CD4-positive, alpha-beta T cell treated with Interleukin-17A for 4 hours (primary cell): ENCODE measurements around the gene ZNF335.
"Not testable (repeated sequence)": the region's sequence is repeated elsewhere in the genome, so short reads cannot be mapped to it uniquely, and the experiment has no call there.

Experiments
- DNase-seq: peaks from one replicate; pipeline ENCODE4 v3.0.0-alpha.2; 2020; ENCODE audit warnings: mixed read lengths

ZNF335 gene

DNA sequence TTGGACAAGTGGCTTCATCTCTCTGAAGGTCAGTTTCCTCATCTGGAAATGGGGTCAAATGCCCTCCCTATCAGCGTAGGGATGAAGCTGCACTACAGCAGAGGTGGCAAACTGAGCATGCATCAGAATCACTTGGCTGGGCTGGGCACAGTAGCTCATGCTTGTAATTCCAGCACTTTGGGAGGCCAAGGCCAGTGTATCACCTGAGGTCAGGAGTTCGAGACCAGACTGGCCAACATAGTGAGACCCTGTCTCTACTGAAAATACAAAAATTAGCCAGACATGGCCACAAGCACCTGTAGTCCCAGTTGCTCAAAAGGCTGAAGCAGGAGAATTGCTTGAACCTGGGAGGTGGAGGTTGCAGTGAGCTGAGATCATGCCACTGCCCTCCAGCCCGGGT lies 30.0 kb upstream of the ZNF335 start:
- no peak for DNase-seq

DNA sequence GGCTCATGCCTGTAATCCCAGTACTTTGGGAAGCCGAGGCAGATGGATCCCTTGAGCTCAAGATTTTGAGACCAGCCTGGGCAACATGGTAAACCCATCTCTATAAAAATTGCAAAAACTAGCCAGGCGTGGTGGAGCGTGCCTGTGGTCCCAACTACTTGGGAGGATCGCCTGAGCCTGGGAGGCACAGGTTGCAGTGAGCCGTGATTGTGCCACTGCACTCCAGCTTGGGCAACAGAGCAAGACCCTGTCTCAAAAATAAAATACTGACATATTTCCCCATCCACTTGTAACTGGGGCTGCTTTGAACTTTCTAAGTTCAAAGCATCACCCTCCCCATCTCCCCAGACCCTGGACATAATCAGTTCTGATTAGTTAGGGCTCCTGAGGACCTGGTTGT lies 29.5 kb upstream of the ZNF335 start:
- no peak for DNase-seq

DNA sequence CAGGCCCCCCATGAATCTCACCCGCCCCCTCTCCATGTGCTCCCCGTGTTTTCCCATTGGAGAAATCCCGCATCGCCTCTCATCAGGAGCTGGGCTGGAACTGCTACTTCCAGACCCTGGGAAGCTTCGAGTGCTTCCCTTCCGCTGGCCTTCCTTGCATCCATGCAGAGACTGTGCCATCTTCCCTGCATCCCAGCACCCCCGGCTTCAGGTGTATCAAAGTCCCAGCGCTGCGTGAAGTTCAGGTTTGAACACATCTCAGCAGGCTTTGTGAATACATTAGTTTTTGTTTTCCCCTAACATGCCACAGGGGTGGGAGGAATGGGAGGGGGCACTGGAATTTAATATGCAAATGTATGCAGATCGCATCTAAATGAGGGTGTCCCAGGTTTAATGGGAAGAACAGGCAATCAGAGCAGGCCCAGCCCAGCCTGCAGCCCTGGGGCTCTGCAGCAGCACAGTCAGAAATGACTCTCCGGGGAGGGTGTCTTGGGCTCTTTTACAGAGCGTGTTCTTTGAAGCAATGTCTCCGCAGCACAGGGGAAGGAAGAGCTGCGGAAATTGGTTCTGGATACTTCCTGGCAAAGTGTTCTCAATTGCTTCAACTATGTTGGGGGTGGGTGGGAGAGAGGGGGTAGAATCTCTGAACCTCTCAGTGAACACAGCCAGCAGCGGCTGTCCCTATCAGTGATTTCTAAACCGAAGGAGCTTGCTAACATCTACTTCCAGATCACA lies 28.4 kb upstream of the ZNF335 start:
- DNase-seq, result peak; percentile 54

DNA sequence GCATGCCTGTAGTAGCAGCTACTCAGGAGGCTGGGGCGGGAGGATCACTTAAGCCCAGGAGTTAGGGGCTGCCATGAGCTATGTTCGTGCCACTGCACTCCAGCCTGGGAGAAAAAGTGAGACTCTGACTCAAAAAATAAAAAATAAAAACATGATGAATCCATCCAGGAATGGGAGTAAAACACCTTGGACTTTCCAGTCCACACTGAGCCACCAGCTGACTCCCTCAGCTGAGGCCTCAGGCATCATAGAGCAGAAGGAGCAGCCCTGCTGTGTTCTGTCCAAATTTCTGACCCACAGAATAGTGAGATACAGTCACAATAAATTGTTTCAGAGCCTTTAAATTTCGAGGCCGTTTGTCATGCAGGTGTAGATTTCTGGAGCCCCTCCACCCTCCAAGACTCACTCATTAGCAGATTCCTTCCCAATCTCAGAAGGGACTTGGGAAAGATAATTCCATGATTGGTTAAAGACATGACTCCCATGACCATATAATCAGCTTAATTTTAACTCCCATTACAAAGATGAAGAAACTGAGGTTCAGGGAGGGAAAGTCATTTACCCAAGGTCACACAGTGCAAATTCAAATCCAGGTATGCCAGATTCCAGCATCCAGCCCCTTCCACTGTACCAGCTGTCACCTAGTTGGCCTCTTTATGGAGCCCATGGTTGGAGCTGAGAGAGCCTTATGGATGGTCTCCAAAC lies 27.7 kb upstream of the ZNF335 start:
- no peak for DNase-seq

DNA sequence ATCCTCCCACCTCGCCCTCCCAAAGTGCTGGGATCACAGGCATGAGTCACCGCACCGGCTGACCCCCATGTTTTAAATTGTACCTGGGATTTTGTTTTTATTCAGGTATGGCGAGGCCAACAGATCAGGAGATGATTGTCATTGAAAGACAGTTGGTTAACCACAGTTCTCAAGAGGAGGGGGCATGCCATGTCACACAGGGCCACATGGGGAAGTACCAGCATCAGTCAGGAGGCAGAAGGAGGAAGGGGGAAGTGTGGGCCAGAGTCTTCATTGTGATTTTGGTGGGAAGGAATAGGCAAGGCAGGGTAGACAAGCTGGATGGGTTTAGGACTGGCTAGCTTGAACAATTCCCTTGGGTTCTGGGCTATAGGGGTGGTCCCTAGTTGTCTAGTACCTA lies 26.8 kb upstream of the ZNF335 start:
- peak; percentile 37 for DNase-seq

DNA sequence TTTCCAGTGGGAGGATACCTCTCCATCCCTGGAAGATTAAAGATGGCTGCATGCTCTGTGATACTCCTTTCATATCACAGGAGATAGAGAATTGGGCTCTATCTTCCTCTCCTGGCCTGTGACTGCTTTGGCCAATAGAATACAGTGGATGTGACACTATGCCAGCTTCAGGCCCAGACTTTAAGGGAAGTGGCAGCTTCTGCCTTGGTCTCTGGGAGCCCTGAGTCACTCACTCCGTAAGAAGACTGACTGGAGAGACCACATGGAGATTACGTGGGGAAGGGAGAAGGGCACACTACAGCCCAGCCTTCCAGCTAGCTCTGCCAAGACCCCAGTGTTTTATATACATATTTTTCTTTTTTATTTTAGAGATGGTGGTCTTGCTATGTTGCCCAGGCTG lies 26.3 kb upstream of the ZNF335 start:
- no peak for DNase-seq

DNA sequence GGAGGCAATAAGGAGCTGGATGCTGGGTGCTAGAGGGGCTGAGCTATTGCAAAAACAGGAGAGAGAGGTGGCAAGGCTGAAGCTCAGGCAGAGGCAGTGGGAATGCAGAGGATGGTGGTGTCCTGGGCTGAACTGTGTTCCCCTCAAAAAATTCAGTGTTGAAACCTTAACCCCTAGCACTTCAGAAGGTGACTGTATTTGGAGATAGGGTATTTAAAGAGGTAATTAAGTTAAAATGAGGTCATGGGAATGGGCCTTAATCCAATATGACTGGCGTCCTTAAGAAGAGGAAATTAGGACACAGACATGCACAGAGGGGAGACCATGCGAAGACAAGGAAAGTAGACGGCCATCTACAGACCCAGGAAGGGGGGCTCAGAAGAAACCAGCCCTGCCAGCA lies 25.2 kb upstream of the ZNF335 start:
- DNase-seq, result no peak

DNA sequence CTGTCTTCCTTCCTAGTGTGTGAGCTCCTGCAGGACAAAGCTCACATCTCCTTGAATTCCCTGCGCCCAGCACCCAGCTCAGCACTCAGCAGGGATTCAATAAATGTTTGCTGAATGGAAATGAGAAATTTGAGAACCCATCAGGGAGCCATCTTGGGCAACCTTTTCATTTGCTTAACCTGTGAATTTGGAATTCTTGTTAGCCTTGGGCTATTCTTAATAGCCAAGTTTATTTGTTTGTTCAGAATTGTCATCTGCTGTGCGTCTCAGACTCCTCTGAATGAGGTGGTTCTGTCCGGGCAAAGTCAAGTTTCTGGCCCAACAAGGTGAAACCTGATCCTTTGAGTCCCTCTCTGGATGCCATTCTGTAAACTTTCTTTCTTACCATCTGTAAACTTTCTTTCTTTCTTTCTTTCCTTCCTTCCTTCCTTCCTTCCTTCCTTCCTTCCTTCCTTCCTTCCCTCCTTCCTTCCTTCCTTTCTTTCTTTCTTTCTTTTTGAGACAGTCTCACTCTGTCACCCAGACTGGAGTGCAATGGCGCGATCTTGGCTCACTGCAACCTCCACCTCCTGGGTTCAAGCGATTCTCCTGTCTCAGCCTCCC lies 23.6 kb upstream of the ZNF335 start:
- DNase-seq, result not testable (repeated sequence)

DNA sequence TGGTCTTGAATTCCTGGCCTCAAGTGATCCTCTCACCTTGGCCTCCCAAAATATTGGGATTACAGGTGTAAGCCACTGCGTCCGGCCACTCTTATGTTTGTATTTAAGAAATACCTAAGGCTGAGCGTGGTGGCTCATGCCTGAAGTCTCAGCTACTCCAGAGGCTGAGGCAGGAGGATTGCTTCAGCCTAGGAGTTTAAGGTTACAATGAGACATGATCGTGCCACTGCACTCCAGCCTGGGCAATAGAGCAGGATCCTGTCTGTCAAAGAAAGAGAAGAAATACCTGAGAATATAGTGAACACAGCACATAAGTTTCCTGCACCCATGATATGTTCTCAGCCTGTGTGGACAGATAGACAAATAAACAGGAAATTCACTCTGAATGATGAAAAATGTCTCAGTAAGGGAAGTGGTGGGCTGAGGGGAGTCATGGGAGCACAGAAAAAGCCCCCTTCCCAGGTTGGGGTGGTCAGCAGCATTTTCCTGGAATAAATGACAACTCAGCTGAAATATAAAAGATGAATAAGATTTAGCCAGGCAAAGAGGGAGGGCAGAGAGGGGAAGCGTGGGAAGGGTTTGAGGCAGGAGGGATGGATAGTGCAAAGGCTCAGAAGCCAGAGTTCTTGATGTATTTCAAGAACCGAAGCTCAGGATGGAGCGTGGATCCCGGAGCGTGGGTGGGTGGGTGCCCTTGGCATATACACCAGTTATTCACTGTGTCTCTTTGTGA lies 22.9 kb upstream of the ZNF335 start:
- DNase-seq, result no peak

DNA sequence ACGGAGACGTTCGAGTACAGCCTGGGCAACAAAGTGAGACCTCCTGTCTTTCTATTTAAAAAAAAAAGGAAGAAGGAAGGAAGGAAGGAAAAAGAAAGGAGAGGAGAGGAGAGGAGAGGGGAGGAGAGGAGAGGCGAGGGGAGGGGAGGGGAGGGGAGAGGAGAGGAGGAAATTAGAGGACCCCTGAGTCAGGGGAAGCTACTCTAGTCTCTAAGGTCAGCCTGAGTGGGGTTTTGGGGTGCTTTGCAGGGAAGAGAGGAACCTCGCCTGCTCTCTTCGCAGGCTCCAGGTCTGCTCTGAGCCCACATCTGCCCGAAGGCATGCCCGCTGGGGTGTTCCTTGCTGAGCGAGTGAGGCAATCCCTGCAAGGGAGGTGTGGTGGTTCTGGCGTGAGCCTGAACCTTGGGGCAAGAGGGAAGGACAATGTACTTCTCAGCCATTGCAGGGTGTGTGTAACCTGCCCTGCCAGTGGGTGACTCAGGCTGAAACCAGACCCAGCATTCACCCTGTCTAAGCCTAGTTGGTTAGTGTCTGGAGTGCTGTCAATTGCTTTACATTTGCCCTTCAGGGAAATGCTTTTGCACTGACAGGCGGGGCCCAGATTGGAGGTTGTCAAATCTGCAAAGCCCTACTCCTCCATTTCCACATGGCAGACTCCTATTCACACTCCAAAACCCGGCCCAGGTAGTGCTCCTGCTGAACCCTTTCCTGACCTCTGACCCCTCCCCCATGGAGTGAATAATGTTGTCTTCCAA lies 21.4 kb upstream of the ZNF335 start:
- no peak for DNase-seq

DNA sequence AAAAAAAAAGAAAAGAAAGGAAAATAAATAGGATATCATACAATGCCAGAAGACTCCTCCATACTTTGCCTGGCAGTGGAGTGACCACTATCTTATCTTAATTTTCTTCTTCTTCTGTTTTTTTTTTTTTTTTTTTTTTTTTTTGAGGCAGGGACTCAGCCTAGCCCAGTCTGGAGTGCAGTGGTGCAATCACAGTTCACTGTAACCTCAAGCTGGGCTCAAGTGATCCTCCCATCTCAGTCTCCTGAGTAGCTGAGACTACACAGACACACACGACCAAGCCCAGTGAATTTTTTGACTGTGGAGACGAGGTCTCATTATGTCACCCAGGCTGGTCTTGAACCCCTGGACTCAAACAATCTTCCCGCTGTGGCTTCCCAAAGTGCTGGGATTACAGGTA lies 19.6 kb upstream of the ZNF335 start:
- no peak for DNase-seq

DNA sequence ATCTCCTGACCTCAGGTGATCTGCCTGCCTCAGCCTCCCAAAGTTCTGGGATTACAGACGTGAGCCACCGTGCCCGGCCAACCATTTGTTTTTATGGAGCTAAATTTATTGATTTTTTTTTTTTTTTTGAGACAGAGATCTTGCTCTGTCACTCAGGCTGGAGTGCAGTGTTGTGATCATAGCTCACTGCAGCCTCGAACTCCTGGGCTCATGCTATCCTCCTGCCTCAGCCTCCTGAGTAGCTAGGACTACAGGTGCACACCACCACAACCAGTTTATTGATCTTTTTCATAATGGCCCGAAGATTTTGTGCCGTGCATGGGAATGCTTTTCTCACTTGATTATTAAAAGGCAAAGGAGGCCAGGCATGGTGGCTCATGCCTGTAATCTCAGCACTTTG lies 16.8 kb upstream of the ZNF335 start:
- DNase-seq, result not testable (repeated sequence)

DNA sequence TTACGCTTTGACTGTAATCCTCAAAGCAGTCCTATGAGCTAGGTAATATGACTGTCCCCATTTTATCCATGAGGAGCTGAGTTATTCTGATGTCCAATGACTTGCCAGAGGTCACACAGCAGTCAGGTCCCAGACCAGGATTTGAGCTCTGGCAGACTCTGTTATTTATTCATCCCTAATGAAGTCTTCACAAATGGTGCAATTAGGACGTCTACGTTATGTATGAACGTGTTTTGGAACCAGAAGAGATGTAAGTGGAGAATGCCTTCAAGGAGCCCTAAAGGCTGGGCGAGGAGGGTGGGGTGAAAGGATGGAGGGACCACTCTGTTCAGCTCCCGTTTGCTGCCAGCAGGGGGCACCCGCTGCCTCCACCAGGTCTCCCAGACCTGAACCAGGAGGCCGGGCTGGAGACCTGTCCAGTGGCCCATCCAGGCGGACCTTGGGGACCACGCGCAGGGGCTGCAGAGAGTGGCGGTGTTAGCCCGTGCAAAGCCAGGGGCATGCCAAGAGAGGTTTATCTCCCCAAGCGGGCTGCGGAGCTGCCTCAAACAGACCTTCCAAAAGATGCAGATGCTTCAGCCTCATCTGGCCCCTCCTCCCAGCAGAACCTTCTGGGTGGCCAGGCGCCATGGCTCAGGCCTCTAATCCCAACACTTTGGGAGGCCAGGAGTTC lies 15.2 kb upstream of the ZNF335 start:
- peak; percentile 86 for DNase-seq

DNA sequence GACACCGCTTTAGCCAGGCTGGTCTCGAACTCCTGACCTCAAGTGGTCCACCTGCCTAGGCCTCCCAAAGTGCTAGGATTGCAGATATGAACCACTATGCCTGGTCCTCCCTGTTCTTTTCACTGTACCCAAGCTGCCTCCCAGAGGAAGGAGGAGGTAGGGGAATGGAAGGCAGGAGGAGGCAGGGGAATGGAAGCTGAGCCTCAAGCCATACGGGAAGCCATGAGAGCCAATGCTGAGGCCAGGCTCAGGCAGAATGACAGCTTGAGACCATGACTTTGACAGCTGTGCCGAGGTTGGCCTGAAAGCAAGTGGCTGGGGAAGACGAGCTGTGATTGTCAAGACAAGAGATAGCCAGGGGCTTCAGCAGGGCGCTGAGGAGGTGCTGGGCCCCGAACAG lies 13.6 kb upstream of the ZNF335 start:
- DNase-seq, result no peak

DNA sequence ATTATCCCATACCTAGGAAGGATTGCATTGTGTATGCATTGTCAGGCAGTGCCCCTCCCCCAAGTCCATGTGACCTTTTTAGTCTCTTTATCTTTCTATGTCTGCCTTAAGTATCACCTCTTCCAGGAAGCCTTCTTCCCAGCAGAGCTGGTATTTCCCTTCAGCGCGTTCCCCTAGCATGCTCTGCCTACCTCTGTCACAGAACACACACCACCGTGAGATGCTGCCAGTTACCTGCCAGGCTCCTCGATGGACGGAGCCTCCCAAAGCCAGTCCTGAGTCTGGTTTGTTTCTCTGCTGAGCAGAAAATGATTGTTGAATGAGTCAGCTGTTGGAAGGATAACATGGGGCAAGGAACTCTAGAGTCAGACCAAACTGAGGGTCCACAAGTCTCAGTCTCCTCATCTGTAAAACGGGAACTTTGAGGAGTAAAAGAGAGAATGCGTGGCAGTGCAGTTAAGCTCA lies 11.3 kb upstream of the ZNF335 start:
- DNase-seq, result no peak

DNA sequence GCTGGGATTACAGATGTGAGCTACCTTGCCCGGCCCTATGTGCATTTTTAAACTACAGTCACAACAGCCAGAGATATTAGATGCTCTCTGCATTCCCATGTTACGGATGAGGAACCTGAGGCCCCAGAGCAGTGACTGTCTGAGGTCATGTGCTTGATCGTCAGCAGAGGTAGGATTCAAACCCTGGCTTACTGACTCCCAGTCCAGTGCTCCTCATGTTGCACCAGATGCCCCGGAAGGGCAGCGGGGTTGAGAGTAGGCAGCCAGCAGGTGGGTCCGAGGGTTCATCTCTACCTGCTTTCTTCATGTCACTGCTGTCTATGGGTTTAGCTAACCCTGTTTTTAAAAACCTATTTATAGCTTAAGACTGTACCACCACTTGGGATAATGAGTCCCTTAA lies 9.3 kb upstream of the ZNF335 start:
- no peak for DNase-seq

DNA sequence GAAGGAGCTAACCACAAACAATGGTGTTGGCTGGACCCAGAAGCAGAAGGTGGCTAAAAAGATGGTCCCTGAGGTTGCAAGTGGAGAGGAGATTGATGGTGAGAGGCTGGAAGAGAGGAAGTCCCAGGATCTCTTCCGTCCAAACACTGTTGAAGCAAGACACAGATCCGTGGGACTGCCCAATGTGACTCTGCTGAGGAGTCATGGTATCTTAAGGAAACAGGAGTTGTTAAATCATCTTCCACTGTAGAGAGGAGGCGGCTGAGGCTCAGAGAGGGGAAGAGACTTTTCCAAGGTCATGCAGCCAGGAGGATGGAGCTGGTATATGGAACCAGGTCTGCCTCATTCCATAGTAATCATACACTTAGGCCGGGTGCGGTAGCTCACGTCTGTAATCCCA lies 4.1 kb upstream of the ZNF335 start:
- DNase-seq, result no peak

DNA sequence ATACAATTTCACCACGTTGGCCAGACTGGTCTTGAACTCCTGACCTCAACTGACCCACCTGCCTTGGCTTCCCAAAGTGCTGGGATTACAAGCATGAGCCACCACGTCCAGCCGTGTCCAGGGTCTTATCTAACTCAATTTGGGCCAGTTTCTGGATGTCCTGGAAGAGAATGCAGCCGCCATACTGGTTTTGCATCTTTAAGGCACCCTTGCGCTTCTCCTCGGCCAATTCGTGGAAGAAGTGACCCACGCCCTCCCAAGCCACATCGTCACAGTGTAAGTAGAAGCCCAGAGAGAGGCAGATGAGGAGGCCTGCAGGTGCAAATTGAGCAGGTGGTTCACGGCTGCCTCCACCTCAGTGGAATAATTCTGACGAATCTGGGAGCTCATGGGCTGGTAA lies 3.7 kb upstream of the ZNF335 start:
- DNase-seq, result no peak

DNA sequence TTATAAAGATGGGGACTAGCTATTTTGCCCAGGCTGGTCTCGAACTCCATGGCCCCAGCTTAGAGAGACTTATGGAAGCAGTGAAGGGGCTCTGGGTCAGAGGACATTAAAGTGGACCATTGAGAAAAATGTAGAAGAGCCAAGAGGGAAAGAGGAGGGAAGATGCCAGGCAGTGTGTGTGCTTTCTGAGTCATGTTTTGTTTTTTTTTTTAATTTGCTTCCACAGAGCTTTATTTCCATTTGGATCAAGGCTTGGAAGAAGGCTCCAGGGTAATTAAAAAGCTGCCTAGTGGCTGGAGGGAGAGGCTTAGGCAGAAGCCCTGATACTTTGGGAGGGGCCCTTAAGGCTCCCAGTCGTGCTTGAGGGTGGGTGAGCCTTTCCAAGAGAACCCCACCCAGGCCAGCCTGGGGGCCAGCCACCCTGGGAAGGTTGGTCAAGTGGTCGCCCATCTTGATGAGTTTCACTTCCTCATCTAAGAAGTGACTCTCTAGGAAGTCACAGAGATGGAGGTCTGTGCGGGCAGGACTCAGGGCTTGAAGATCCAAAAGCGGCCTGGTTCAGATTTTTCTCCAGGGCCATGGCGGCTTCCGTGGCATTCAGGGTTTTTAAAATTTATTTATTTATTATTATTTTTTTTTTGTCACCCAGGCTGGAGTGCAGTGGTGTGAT lies 3.0 kb upstream of the ZNF335 start:
- DNase-seq, result no peak

DNA sequence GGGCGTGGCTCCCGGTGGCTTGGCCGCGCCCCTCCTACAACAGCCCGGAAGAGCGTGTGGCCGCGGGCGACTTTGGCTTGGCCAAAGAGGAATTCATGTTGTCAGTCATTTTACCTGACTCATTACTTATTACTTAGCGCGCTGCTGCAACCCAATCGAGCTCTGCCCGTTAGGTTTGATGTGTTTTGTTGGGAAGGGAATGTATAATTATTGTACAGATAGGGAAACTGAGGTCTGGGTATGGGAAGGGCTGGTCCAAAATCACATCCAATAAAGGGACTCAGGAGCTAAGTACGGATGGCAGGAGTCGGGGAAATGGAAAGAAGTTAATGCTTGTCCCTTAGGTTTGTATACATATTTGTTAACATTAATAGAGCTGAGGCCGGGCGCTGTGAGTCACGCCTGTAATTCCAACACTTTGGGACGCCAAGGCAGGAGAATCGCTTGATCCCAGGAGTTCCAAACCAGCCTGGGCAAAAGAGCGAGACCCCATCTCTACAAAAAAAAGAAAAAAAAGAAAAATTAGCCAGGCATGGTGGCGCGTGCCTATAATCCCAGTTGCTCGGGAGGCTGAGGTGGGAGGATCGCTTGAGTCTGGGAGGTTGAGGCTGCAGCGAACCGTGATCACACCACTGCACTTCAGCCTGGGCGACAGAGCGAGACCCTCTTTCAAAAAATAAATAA lies 639 bp upstream of the ZNF335 start:
- DNase-seq, result no peak

DNA sequence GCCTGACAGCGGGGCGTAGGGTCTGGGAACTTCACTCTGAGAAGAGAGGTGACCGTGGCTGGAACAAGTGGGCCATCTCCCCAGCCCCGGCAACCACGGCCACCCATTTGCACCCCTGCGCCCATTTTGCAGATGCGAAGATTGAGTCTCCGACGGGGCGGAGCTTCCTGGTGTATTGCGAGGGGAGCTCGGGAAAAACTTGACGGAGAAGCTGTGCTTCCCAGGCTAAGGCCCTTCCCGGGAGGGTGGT lies 653 bp downstream of the ZNF335 start:
- no peak for DNase-seq
